ENCODE measurements around the gene GATA5. TPM values are rescaled to one million over a fixed set of nuclear protein-coding genes. Genes with fewer than 3 reads are reported as not detected.

Gene GATA5
- polyA plus RNA-seq, 1 donor from 2014 or later, result not detected

DNA sequence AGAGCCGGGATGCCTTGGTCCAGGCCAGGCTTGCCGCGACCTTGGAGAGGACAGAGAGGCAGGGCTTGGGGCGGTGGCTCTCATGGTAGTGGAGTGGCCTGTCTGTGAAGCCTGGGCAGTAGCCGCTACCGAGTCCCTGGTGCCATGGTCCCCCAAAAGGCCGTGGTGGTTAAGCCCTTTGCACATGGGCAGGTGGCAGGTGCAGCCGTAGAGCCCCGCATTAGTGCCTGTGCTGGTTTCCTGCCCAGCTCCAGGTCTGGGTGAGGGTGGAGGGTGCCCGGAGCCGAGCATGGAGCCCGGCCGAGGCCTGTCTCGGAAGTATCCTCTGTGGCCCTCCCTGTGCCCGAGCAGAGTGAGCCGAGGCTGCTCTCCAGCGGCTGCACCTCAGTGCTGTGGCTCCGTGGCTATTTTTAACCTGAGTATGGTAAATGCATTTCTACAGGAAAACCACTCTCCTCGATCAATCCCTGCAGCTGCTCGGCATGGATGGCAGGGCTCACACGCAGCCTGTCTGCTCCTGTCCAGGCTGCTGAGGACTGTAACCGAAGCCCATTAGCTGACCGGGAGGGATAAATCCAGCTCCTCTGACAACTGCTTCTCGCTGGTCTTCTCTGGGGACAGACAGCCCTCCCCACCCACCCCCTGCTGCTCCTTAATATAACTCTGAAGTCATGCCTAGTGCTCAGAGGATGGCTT is 36.3 kb upstream of the GATA5 start:
- Histone ChIP-seq H3K4me3 (ENCODE audit: low read length) (no peak overlapping the region), H2AFZ (ENCODE audit: low read depth, low read length) (no peak overlapping the region), H3K9me2 (ENCODE audit: insufficient read depth, low read length) (no peaks in the 10 kb centered on the region), H3K27ac (ENCODE audit: low read length) (peak overlapping the region; percentile 28), H3K36me3 (ENCODE audit: insufficient read depth, low read length) (no peaks in the 10 kb centered on the region), H3K9me3 (ENCODE audit: low read length) (no peaks in the 10 kb centered on the region), H3K9ac (ENCODE audit: low read length) (peak overlapping the region; percentile 36), H3K27me3 (ENCODE audit: insufficient read depth, low read depth, low read length) (no peaks in the 10 kb centered on the region), H4K20me1 (ENCODE audit: insufficient read depth) (no peaks in the 10 kb centered on the region), H3K4me2 (ENCODE audit: low read length) (no peak overlapping the region), H3F3A (ENCODE audit: insufficient read depth, low read length, poor library complexity, severe bottlenecking) (no peaks in the 10 kb centered on the region), H3K79me2 (replicated peaks; ENCODE audit: insufficient read depth, low read length) (no peaks in the 10 kb centered on the region)
- TF ChIP-seq SMC3 (conservative IDR thresholded peaks at IDR 0.05; ENCODE audit: poor library complexity), result no peak
- TF ChIP-seq POLR2AphosphoS5 (IDR thresholded peaks at IDR 0.05), result peak; percentile 44
- no peak for TF ChIP-seq TAF1 (IDR thresholded peaks at IDR 0.05; ENCODE audit: low read depth)
- TF ChIP-seq RAD21 (conservative IDR thresholded peaks at IDR 0.05), result no peak

DNA sequence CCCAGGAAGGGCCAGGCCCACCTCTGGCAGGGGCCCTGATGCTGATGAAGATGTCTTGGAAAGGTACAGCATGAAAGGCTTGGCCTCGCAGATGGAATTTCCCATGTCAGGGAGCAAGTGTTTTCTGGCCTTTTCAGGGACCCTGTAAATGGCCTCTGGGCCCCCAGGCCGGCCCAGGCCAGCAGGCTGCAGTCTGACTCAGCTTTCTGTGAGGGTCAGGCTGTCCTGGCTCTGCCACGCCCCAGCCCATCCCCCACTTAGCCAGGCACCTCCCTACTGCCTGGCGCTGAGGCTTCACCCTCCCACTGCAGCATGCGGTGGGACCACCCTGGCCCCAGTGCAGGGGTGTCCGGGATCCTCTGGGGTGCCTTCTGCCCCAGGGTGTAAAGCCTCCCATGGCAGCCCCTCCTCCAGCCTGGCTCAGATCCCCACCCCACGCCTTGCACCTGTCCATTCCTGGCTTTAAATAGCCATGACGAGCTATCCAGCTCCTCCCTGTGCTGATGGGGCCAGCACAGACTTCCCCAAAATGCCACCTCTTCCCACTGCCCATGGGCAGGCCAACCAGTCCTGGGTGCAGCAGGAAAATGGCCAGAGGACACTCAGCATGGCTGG is 35.6 kb upstream of the GATA5 start:
- H3K4me3 ChIP-seq (ENCODE audit: low read length), result no peak overlapping the region
- no peak overlapping the region for H2AFZ ChIP-seq (ENCODE audit: low read depth, low read length)
- TF ChIP-seq MXI1 (conservative IDR thresholded peaks at IDR 0.05; ENCODE audit: poor library complexity, severe bottlenecking) (no peak), SMC3 (conservative IDR thresholded peaks at IDR 0.05; ENCODE audit: poor library complexity) (no peak), EZH2 (IDR thresholded peaks at IDR 0.05; ENCODE audit: borderline replicate concordance, insufficient read depth, low read length, poor library complexity, severe bottlenecking) (no peak), RAD21 (conservative IDR thresholded peaks at IDR 0.05) (no peak), POLR2AphosphoS5 (IDR thresholded peaks at IDR 0.05) (no peak)
- TF ChIP-seq, protein P1, sequence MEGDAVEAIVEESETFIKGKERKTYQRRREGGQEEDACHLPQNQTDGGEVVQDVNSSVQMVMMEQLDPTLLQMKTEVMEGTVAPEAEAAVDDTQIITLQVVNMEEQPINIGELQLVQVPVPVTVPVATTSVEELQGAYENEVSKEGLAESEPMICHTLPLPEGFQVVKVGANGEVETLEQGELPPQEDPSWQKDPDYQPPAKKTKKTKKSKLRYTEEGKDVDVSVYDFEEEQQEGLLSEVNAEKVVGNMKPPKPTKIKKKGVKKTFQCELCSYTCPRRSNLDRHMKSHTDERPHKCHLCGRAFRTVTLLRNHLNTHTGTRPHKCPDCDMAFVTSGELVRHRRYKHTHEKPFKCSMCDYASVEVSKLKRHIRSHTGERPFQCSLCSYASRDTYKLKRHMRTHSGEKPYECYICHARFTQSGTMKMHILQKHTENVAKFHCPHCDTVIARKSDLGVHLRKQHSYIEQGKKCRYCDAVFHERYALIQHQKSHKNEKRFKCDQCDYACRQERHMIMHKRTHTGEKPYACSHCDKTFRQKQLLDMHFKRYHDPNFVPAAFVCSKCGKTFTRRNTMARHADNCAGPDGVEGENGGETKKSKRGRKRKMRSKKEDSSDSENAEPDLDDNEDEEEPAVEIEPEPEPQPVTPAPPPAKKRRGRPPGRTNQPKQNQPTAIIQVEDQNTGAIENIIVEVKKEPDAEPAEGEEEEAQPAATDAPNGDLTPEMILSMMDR (IDR thresholded peaks at IDR 0.05; ENCODE audit: poor library complexity, severe bottlenecking), result no peak
- TF ChIP-seq, protein P2, sequence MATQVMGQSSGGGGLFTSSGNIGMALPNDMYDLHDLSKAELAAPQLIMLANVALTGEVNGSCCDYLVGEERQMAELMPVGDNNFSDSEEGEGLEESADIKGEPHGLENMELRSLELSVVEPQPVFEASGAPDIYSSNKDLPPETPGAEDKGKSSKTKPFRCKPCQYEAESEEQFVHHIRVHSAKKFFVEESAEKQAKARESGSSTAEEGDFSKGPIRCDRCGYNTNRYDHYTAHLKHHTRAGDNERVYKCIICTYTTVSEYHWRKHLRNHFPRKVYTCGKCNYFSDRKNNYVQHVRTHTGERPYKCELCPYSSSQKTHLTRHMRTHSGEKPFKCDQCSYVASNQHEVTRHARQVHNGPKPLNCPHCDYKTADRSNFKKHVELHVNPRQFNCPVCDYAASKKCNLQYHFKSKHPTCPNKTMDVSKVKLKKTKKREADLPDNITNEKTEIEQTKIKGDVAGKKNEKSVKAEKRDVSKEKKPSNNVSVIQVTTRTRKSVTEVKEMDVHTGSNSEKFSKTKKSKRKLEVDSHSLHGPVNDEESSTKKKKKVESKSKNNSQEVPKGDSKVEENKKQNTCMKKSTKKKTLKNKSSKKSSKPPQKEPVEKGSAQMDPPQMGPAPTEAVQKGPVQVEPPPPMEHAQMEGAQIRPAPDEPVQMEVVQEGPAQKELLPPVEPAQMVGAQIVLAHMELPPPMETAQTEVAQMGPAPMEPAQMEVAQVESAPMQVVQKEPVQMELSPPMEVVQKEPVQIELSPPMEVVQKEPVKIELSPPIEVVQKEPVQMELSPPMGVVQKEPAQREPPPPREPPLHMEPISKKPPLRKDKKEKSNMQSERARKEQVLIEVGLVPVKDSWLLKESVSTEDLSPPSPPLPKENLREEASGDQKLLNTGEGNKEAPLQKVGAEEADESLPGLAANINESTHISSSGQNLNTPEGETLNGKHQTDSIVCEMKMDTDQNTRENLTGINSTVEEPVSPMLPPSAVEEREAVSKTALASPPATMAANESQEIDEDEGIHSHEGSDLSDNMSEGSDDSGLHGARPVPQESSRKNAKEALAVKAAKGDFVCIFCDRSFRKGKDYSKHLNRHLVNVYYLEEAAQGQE (IDR thresholded peaks at IDR 0.05; ENCODE audit: borderline replicate concordance), result no peak
- H4K20me1 ChIP-seq (ENCODE audit: insufficient read depth), result no peaks in the 10 kb centered on the region
- H3K27me3 ChIP-seq (ENCODE audit: insufficient read depth, low read depth, low read length), result no peaks in the 10 kb centered on the region
- peak overlapping the region; percentile 28 for H3K27ac ChIP-seq (ENCODE audit: low read length)
- H3K9me3 ChIP-seq (ENCODE audit: low read length), result no peaks in the 10 kb centered on the region
- H3K36me3 ChIP-seq (ENCODE audit: insufficient read depth, low read length), result no peaks in the 10 kb centered on the region
- H3K9ac ChIP-seq (ENCODE audit: low read length), result peak overlapping the region; percentile 36
- no peaks in the 10 kb centered on the region for H3K9me2 ChIP-seq (ENCODE audit: insufficient read depth, low read length)
- no peaks in the 10 kb centered on the region for H3K79me2 ChIP-seq (replicated peaks; ENCODE audit: insufficient read depth, low read length)
- no peaks in the 10 kb centered on the region for H3F3A ChIP-seq (ENCODE audit: insufficient read depth, low read length, poor library complexity, severe bottlenecking)
- no peak overlapping the region for H3K4me2 ChIP-seq (ENCODE audit: low read length)
